ENCODE measurements around the gene BAHCC1. TPM values are rescaled to one million over a fixed set of nuclear protein-coding genes. Genes with fewer than 3 reads are reported as not detected.

BAHCC1 gene
- total and polyA plus RNA-seq, 9 of the 15 experiments (the other 6 are each of a cell fraction or from before 2014, with no cell fraction given) = 0.14 to 26.9 (median 5.0) TPM

DNA sequence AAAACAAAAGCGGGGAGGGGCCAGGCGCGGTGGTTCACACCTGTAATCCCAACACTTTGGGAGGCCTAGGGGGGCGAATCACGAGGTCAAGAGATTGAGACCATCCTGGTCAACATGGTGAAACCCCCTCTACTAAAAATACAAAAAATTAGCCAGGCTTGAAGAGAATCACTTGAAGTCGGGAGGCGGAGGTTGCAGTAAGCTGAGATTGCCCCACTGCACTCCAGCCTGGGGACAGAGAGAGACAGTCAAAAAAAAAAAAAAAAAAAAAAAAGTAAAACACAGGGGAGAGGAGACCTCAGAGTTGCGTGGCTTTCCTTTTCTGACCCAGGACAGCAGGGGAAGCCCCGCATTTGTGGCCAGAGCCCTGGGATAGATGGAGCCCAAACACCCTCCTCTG lies 97.4 kb downstream of the BAHCC1 start:
- ATAC-seq (no peak), DNase-seq (ENCODE audit: extremely low read depth in 1 of 4, low spot score in 3 of 4) (no peak), FAIRE-seq (no peak)
- intact Hi-C loops (cut with micrococcal nuclease) (no loop called here), in situ Hi-C loops (cut with MboI) (no loop called here)
- H3K9me1 ChIP-seq (ENCODE audit: control insufficient read depth, insufficient read depth, low read length) = no peaks in the 10 kb centered on the region
- no TSS peak for BruUV-seq (replicated peaks)
- TF ChIP-seq ZNF584 (CRISPR knock-in tag; IDR thresholded peaks at IDR 0.05; ENCODE audit: low read depth) (no peak), TOE1 (IDR thresholded peaks at IDR 0.05; ENCODE audit: borderline replicate concordance) (no peak), TOE1 (CRISPR knock-in tag; IDR thresholded peaks at IDR 0.05; ENCODE audit: borderline replicate concordance, low read depth) (no peak), MNT (conservative IDR thresholded peaks at IDR 0.05) (no peak), DMBX1 (CRISPR knock-in tag; IDR thresholded peaks at IDR 0.05; ENCODE audit: borderline replicate concordance) (no peak), JUNB (CRISPR knock-in tag; conservative IDR thresholded peaks at IDR 0.05) (no peak), ZBTB1 (CRISPR knock-in tag; IDR thresholded peaks at IDR 0.05; ENCODE audit: borderline replicate concordance, low read depth) (no peak), HMGXB4 (CRISPR knock-in tag; IDR thresholded peaks at IDR 0.05) (no peak), BMI1 (IDR thresholded peaks at IDR 0.05; ENCODE audit: low read length) (no peak), POLR3A (IDR thresholded peaks at IDR 0.05; ENCODE audit: borderline replicate concordance, extremely low read depth, insufficient read depth, insufficient read length) (no peak), RBM34 (IDR thresholded peaks at IDR 0.05; ENCODE audit: borderline replicate concordance, insufficient read depth, low read length) (no peak), CHD1 (IDR thresholded peaks at IDR 0.05; ENCODE audit: low read length) (no peak)
- TF ChIP-seq, protein P1, sequence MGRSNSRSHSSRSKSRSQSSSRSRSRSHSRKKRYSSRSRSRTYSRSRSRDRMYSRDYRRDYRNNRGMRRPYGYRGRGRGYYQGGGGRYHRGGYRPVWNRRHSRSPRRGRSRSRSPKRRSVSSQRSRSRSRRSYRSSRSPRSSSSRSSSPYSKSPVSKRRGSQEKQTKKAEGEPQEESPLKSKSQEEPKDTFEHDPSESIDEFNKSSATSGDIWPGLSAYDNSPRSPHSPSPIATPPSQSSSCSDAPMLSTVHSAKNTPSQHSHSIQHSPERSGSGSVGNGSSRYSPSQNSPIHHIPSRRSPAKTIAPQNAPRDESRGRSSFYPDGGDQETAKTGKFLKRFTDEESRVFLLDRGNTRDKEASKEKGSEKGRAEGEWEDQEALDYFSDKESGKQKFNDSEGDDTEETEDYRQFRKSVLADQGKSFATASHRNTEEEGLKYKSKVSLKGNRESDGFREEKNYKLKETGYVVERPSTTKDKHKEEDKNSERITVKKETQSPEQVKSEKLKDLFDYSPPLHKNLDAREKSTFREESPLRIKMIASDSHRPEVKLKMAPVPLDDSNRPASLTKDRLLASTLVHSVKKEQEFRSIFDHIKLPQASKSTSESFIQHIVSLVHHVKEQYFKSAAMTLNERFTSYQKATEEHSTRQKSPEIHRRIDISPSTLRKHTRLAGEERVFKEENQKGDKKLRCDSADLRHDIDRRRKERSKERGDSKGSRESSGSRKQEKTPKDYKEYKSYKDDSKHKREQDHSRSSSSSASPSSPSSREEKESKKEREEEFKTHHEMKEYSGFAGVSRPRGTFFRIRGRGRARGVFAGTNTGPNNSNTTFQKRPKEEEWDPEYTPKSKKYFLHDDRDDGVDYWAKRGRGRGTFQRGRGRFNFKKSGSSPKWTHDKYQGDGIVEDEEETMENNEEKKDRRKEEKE (IDR thresholded peaks at IDR 0.05; ENCODE audit: borderline replicate concordance in 1 of 2, control insufficient read depth in 1 of 2, low read depth in 2 of 2, low read length in 1 of 2) = no peak
- TF ChIP-seq, protein P2, sequence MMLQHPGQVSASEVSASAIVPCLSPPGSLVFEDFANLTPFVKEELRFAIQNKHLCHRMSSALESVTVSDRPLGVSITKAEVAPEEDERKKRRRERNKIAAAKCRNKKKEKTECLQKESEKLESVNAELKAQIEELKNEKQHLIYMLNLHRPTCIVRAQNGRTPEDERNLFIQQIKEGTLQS (IDR thresholded peaks at IDR 0.05) = no peak
- TF ChIP-seq, protein P2 (CRISPR knock-in tag; conservative IDR thresholded peaks at IDR 0.05) = no peak
- no peak overlapping the region for H3K9ac ChIP-seq (ENCODE audit: insufficient read depth in 1 of 2, low read depth in 2 of 2, low read length in 2 of 2)
- no peak overlapping the region for H3K4me3 ChIP-seq
- H3K27me3 ChIP-seq (ENCODE audit: control insufficient read depth in 2 of 2, insufficient read depth in 2 of 2, low read length in 2 of 2) = no peaks in the 10 kb centered on the region
- no peak overlapping the region for H3K4me2 ChIP-seq (ENCODE audit: insufficient read depth, low read length)
- H4K20me1 ChIP-seq (replicated peaks; ENCODE audit: control insufficient read depth, insufficient read depth, low read length) = no peaks in the 10 kb centered on the region
- H2AFZ ChIP-seq (ENCODE audit: low read depth, low read length) = no peak overlapping the region
- POLR2A ChIA-PET = interaction anchor here (0.6 to 4.3 kb wide), 2 partner anchors 14 to 178 kb away, joined by 3 to 46 read pairs; no protein-coding TSS in a partner anchor
- no peaks in the 10 kb centered on the region for H3K36me3 ChIP-seq (ENCODE audit: control insufficient read depth, insufficient read depth, low read length)
- peaks cover 7% of the 10 kb centered on the region; the same call in 1 of the 3 replicates for H3K79me2 ChIP-seq (ENCODE audit: control insufficient read depth, insufficient read depth, low read length)
- WGBS (ENCODE audit: insufficient coverage, low coverage, missing lambda C conversion rate) = 65% methylated on average over 6 of the region's 9 CpGs
- peaks cover 3 to 44% of the 10 kb centered on the region in 2 experiments; a peak in 4 of 5 replicates for H3K4me1 ChIP-seq (replicated peaks in 1 of 2; ENCODE audit: control insufficient read depth in 2 of 2, insufficient read depth in 2 of 2, low read length in 2 of 2)
- CTCF ChIA-PET (ENCODE audit: low intra/inter-chr PET ratio) = no interaction called here
- H3K27ac ChIP-seq (ENCODE audit: extremely low read depth, low read depth, low read length) = no peak overlapping the region
- H3K9me3 ChIP-seq (replicated peaks; ENCODE audit: control insufficient read depth, insufficient read depth, low read depth, low read length) = no peaks in the 10 kb centered on the region
